HAP-1 (cell line): ENCODE results near the gene HS6ST2.
A peak's percentile ranks its signal among the peaks of the same experiment; 100 is the strongest.

Source experiments
- DNase-seq, 2 experiments: peaks; one replicate each; pipeline ENCODE4 v3.0.0-alpha.2; 2016 to 2020; ENCODE audit warnings: low spot score in 2 of 2
- H3K27me3 ChIP-seq: fragments of 250-450 bp; sonication (Bioruptor Pico); 2 replicates; pipeline ENCODE4 v1.5.1; 2020; ENCODE audit warnings: low read depth, mild to moderate bottlenecking, moderate library complexity
- H3K36me3 ChIP-seq: fragments of 250-450 bp; sonication (Bioruptor Pico); replicated peaks from 2 replicates; pipeline ENCODE4 v1.5.1; 2020; ENCODE audit warnings: mild to moderate bottlenecking
- H3K4me1 ChIP-seq: fragments of 250-450 bp; sonication (Bioruptor Pico); 2 replicates; pipeline ENCODE4 v1.5.1; 2020; ENCODE audit warnings: mild to moderate bottlenecking
- H3K4me3 ChIP-seq: fragments of 250-450 bp; sonication (Bioruptor Pico); 2 replicates; pipeline ENCODE4 v1.5.1; 2020; ENCODE audit warnings: mild to moderate bottlenecking, moderate library complexity
- H3K9me3 ChIP-seq: fragments of 250-450 bp; sonication (Bioruptor Pico); 2 replicates; pipeline ENCODE4 v1.5.1; 2020; ENCODE audit warnings: mild to moderate bottlenecking, moderate library complexity
- in situ Hi-C: fragments of 300-500 bp; cut with MboI; formaldehyde crosslinking; loops from 3 replicates; pipeline ENCODE4 v1.14.3; 2020; ENCODE audit warnings: low sequenced_read_pairs, inconsistent platforms, mixed read lengths

The HS6ST2 gene

GRCh38 chrX:132631579-132632232 lies 326.7 kb downstream of the HS6ST2 start:
- peak; percentile 34 to 70 for DNase-seq
- H3K4me1 ChIP-seq: peaks cover 5% of the 10 kb centered on the region
- H3K4me3 ChIP-seq: no peak overlapping the region
- no peaks in the 10 kb centered on the region for H3K27me3 ChIP-seq
- no peaks in the 10 kb centered on the region for H3K9me3 ChIP-seq
- H3K36me3 ChIP-seq: no peaks in the 10 kb centered on the region
- in situ Hi-C loops: no loop called here

- Histone ChIP-seq H3K4me3 (no peak overlapping the region), H3K9me3 (no peaks in the 10 kb centered on the region), H3K36me3 (no peaks in the 10 kb centered on the region), H3K4me1 (peaks cover 12% of the 10 kb centered on the region), H3K27me3 (no peaks in the 10 kb centered on the region)
- in situ Hi-C loops: loop anchor here (25.0 kb wide), 2 partner anchors 537 to 787 kb away; no protein-coding TSS in a partner anchor
- DNase-seq: no peak
These were observed 334.0 kb downstream of the HS6ST2 start for GRCh38 chrX:132624466-132624865.

- no peaks in the 10 kb centered on the region for H3K36me3 ChIP-seq
- H3K9me3 ChIP-seq: no peaks in the 10 kb centered on the region
- in situ Hi-C loops: loop anchor here (25.0 kb wide), 2 partner anchors 537 to 787 kb away; no protein-coding TSS in a partner anchor
- peaks cover 12% of the 10 kb centered on the region for H3K4me1 ChIP-seq
- H3K27me3 ChIP-seq: no peaks in the 10 kb centered on the region
- no peak for DNase-seq
- no peak overlapping the region for H3K4me3 ChIP-seq
These were observed 334.5 kb downstream of the HS6ST2 start for GRCh38 chrX:132623942-132624341.

- Histone ChIP-seq H3K4me1 (peaks cover 12% of the 10 kb centered on the region), H3K27me3 (no peaks in the 10 kb centered on the region), H3K4me3 (no peak overlapping the region), H3K36me3 (no peaks in the 10 kb centered on the region), H3K9me3 (no peaks in the 10 kb centered on the region)
- no peak for DNase-seq
- in situ Hi-C loops: loop anchor here (25.0 kb wide), 2 partner anchors 536 to 786 kb away; no protein-coding TSS in a partner anchor
These were observed 335.1 kb downstream of the HS6ST2 start for GRCh38 chrX:132623300-132623699.

- Histone ChIP-seq H3K4me3 (no peak overlapping the region), H3K27me3 (no peaks in the 10 kb centered on the region), H3K36me3 (no peaks in the 10 kb centered on the region), H3K4me1 (peaks cover 10% of the 10 kb centered on the region), H3K9me3 (no peaks in the 10 kb centered on the region)
- no peak for DNase-seq
- in situ Hi-C loops: loop anchor here (25.0 kb wide), 2 partner anchors 535 to 785 kb away; no protein-coding TSS in a partner anchor
These were observed 336.3 kb downstream of the HS6ST2 start for GRCh38 chrX:132622130-132622529.

GRCh38 chrX:132618810-132619209 lies 339.6 kb downstream of the HS6ST2 start:
- Histone ChIP-seq H3K4me3 (no peak overlapping the region), H3K9me3 (no peaks in the 10 kb centered on the region), H3K27me3 (no peaks in the 10 kb centered on the region), H3K4me1 (no peaks in the 10 kb centered on the region), H3K36me3 (no peaks in the 10 kb centered on the region)
- DNase-seq: no peak
- in situ Hi-C loops: loop anchor here (5.0 to 25.0 kb wide), 3 partner anchors 327 to 782 kb away; no protein-coding TSS in a partner anchor

- no peaks in the 10 kb centered on the region for H3K27me3 ChIP-seq
- DNase-seq: peak; percentile 38 to 83
- in situ Hi-C loops: loop anchor here (5.0 to 25.0 kb wide), 3 partner anchors 323 to 778 kb away; no protein-coding TSS in a partner anchor
- no peaks in the 10 kb centered on the region for H3K36me3 ChIP-seq
- no peak overlapping the region for H3K4me3 ChIP-seq
- H3K4me1 ChIP-seq: no peaks in the 10 kb centered on the region
- no peaks in the 10 kb centered on the region for H3K9me3 ChIP-seq
These were observed 342.9 kb downstream of the HS6ST2 start for GRCh38 chrX:132615391-132616131.

- Histone ChIP-seq H3K27me3 (no peaks in the 10 kb centered on the region), H3K9me3 (no peaks in the 10 kb centered on the region), H3K4me1 (no peaks in the 10 kb centered on the region), H3K4me3 (no peak overlapping the region), H3K36me3 (no peaks in the 10 kb centered on the region)
- in situ Hi-C loops: loop anchor here (25.0 kb wide), 2 partner anchors 527 to 777 kb away; no protein-coding TSS in a partner anchor
- peak in 1 of 2 experiments; percentile 36 for DNase-seq
These were observed 344.1 kb downstream of the HS6ST2 start for GRCh38 chrX:132614297-132614696.

- no peaks in the 10 kb centered on the region for H3K4me1 ChIP-seq
- in situ Hi-C loops: loop anchor here (25.0 kb wide), 2 partner anchors 526 to 776 kb away; no protein-coding TSS in a partner anchor
- DNase-seq: no peak
- H3K27me3 ChIP-seq: no peaks in the 10 kb centered on the region
- no peaks in the 10 kb centered on the region for H3K9me3 ChIP-seq
- no peak overlapping the region for H3K4me3 ChIP-seq
- H3K36me3 ChIP-seq: no peaks in the 10 kb centered on the region
These were observed 344.6 kb downstream of the HS6ST2 start for GRCh38 chrX:132613801-132614200.

GRCh38 chrX:132612821-132613564 lies 345.4 kb downstream of the HS6ST2 start:
- H3K4me1 ChIP-seq: no peaks in the 10 kb centered on the region
- in situ Hi-C loops: loop anchor here (25.0 kb wide), 2 partner anchors 526 to 776 kb away; no protein-coding TSS in a partner anchor
- H3K36me3 ChIP-seq: no peaks in the 10 kb centered on the region
- no peak overlapping the region for H3K4me3 ChIP-seq
- H3K27me3 ChIP-seq: 0 out of 2 replicates have a peak, but pooled peaks cover 4% of the 10 kb centered on the region
- H3K9me3 ChIP-seq: no peaks in the 10 kb centered on the region
- peak; percentile 61 to 79 for DNase-seq

GRCh38 chrX:132610536-132610935 lies 347.9 kb downstream of the HS6ST2 start:
- Histone ChIP-seq H3K4me1 (no peaks in the 10 kb centered on the region), H3K36me3 (no peaks in the 10 kb centered on the region), H3K27me3 (0 out of 2 replicates have a peak, but pooled peaks cover 4% of the 10 kb centered on the region), H3K9me3 (no peaks in the 10 kb centered on the region), H3K4me3 (no peak overlapping the region)
- in situ Hi-C loops: loop anchor here (25.0 kb wide), 2 partner anchors 523 to 773 kb away; no protein-coding TSS in a partner anchor
- no peak for DNase-seq

GRCh38 chrX:132609362-132609848 lies 349.0 kb downstream of the HS6ST2 start:
- H3K36me3 ChIP-seq: no peaks in the 10 kb centered on the region
- DNase-seq: no peak
- H3K27me3 ChIP-seq: 0 out of 2 replicates have a peak, but pooled peaks cover 4% of the 10 kb centered on the region
- in situ Hi-C loops: loop anchor here (25.0 kb wide), 2 partner anchors 522 to 772 kb away; no protein-coding TSS in a partner anchor
- no peaks in the 10 kb centered on the region for H3K4me1 ChIP-seq
- no peaks in the 10 kb centered on the region for H3K9me3 ChIP-seq
- H3K4me3 ChIP-seq: no peak overlapping the region

GRCh38 chrX:132603700-132604286 lies 354.6 kb downstream of the HS6ST2 start:
- no peak for DNase-seq
- peaks cover 7% of the 10 kb centered on the region for H3K27me3 ChIP-seq
- in situ Hi-C loops: loop anchor here (25.0 kb wide), 2 partner anchors 516 to 766 kb away; no protein-coding TSS in a partner anchor
- H3K4me1 ChIP-seq: no peaks in the 10 kb centered on the region
- no peak overlapping the region for H3K4me3 ChIP-seq
- no peaks in the 10 kb centered on the region for H3K36me3 ChIP-seq
- H3K9me3 ChIP-seq: no peaks in the 10 kb centered on the region
